Endothelial cell of umbilical vein (primary cell): ENCODE data around the gene NT5DC4. TPM values are rescaled to one million over a fixed set of nuclear protein-coding genes. Genes with fewer than 3 reads are reported as not detected.

Experiments used
- BruUV-seq: library from RNA; stranded (reverse); fragments of 400-500 nt; replicated peaks from 2 replicates; lab custom pipeline; 2021; lab: Mats Ljungman, UMichigan
- CTCF ChIA-PET: fragments of 300-600, 350-600 bp; sonication (Branson Sonifier 250); formaldehyde crosslinking; loops from one replicate; lab custom pipeline; 2021; ENCODE audit warnings: antibody characterized with exemption, inconsistent platforms; lab: Charles Lee
- POLR2A ChIA-PET: fragments of 300-600, 350-600 bp; sonication (Branson Sonifier 250); formaldehyde crosslinking; loops from one replicate; lab custom pipeline; 2021; ENCODE audit warnings: antibody characterized with exemption, inconsistent platforms; lab: Charles Lee
- DNase-seq: peaks from one replicate; pipeline ENCODE4 v3.0.0-alpha.2; 2011; ENCODE audit warnings: low read depth, low spot score
- FAIRE-seq: peaks from 2 replicates; lab custom pipeline; 2011; peaks lifted over from hg19 to GRCh38; lab: Jason Lieb, UNC
- H2AFZ ChIP-seq: 2 replicates; pipeline ENCODE4 v1.6.0; 2012; ENCODE audit warnings: low read depth, low read length, control low read depth, inconsistent platforms
- H3K27ac ChIP-seq: 2 replicates; pipeline ENCODE4 v1.5.1; 2011; ENCODE audit warnings: low read depth, mild to moderate bottlenecking, control low read depth, low read length, moderate library complexity; ENCODE audit not compliant: insufficient read depth
- H3K27me3 ChIP-seq, 2 experiments: 2 replicates each; pipeline versions ENCODE4 v1.6.0 to v1.6.1; 2011; ENCODE audit warnings: low read length in 2 of 2, mixed read lengths in 1 of 2; ENCODE audit not compliant: control insufficient read depth in 2 of 2, insufficient read depth in 2 of 2
- H3K36me3 ChIP-seq, 2 experiments: 2 replicates in 1 of 2; 3 replicates in 1 of 2; pipeline ENCODE4 v1.5.1; 2011; ENCODE audit warnings: low read length in 2 of 2, mild to moderate bottlenecking in 1 of 2, moderate library complexity in 1 of 2; ENCODE audit not compliant: control insufficient read depth in 2 of 2, insufficient read depth in 2 of 2; ENCODE audit errors: extremely low read depth in 1 of 2
- H3K4me1 ChIP-seq: 3 replicates; pipeline ENCODE4 v1.5.1; 2011; ENCODE audit warnings: mild to moderate bottlenecking, low read length; ENCODE audit not compliant: control insufficient read depth, insufficient read depth; ENCODE audit errors: extremely low read depth
- H3K4me2 ChIP-seq: 2 replicates; pipeline ENCODE4 v1.6.1; 2011; ENCODE audit warnings: low read length, control low read depth, mixed read lengths; ENCODE audit not compliant: insufficient read depth
- H3K4me3 ChIP-seq, 3 experiments: fragments of 200-600 bp in 1 of 3; sonication (generic), shearing (Covaris generic) in 1 of 3; replicated peaks in 1 of 3; 2 replicates each; pipeline ENCODE4 v1.5.1; 2011 to 2016; ENCODE audit warnings: control low read depth in 3 of 3, low read length in 3 of 3, mild to moderate bottlenecking in 2 of 3, inconsistent platforms in 1 of 3, low read depth in 1 of 3, moderate library complexity in 1 of 3; ENCODE audit not compliant: insufficient read depth in 1 of 3
- H3K79me2 ChIP-seq: 2 replicates; pipeline ENCODE4 v1.6.0; 2012; ENCODE audit warnings: low read length, inconsistent platforms; ENCODE audit not compliant: control insufficient read depth, insufficient read depth
- H3K9ac ChIP-seq: replicated peaks from 2 replicates; pipeline ENCODE3; 2011; ENCODE audit warnings: low read length, control low read depth; ENCODE audit not compliant: insufficient read depth; ENCODE audit errors: extremely low read depth
- H3K9me1 ChIP-seq: replicated peaks from 3 replicates; pipeline ENCODE4 v1.6.0; 2011; ENCODE audit warnings: mild to moderate bottlenecking, low read length; ENCODE audit not compliant: control insufficient read depth, insufficient read depth; ENCODE audit errors: extremely low read depth
- H3K9me3 ChIP-seq: replicated peaks from 2 replicates; pipeline ENCODE4 v1.5.1; 2012; ENCODE audit warnings: low read length, inconsistent platforms; ENCODE audit not compliant: control insufficient read depth, insufficient read depth
- H4K20me1 ChIP-seq: replicated peaks from 2 replicates; pipeline ENCODE3; 2011; ENCODE audit warnings: mild to moderate bottlenecking, low read length; ENCODE audit not compliant: control insufficient read depth, insufficient read depth; ENCODE audit errors: extremely low read depth
- FOS ChIP-seq: IDR thresholded peaks from 2 replicates; pipeline ENCODE4 v1.6.1; 2011; ENCODE audit warnings: mild to moderate bottlenecking, low read length, moderate library complexity, borderline replicate concordance; ENCODE audit not compliant: insufficient read depth
- GATA2 ChIP-seq: IDR thresholded peaks from 2 replicates; pipeline ENCODE4 v1.7.0; 2011; ENCODE audit warnings: low read depth, mild to moderate bottlenecking, moderate library complexity, mixed read lengths, low read length; ENCODE audit not compliant: insufficient read length, insufficient read depth
- dilution Hi-C: fragments of 300-500 bp; cut with MboI; formaldehyde crosslinking; loops from one replicate; pipeline ENCODE4 v1.15.0; 2019; ENCODE audit warnings: low sequenced_read_pairs; ENCODE audit not compliant: extremely low pct_ligation_motif_present
- intact Hi-C: fragments of 100-400 bp; cut with micrococcal nuclease; formaldehyde crosslinking; loops from one replicate; pipeline ENCODE4 v1.10.0; 2022
- polyA plus RNA-seq, 4 experiments: library from polyadenylated mRNA; depleted of rRNA in 3 of 4; stranded (reverse) in 3 of 4; unstranded in 1 of 4; fragments of >200 nt; gene quantifications; 2 replicates each; pipeline versions ENCODE4 v1.2.1 to v1.2.3, GENCODE V29; 2011 to 2012; ENCODE audit warnings: missing spikeins in 1 of 4
- total RNA-seq: library from RNA; stranded (reverse); gene quantifications from 2 replicates; pipeline ENCODE4 v1.2.3, GENCODE V29; 2021
- TF ChIP-seq, protein P1 (sequence below), 2 donors: IDR thresholded peaks; 1 replicate in 1 of 2; 2 replicates in 1 of 2; pipeline ENCODE4 v1.5.1; 2011; ENCODE audit warnings: low read length in 2 of 2, mild to moderate bottlenecking in 2 of 2, moderate library complexity in 2 of 2, control low read depth in 1 of 2, inconsistent platforms in 1 of 2, low read depth in 1 of 2; ENCODE audit not compliant: insufficient read depth in 1 of 2; ENCODE audit errors: extremely low read depth in 1 of 2
- TF ChIP-seq, protein P2 (sequence below): IDR thresholded peaks from 2 replicates; pipeline ENCODE4 v1.6.1; 2011; ENCODE audit not compliant: insufficient read depth, insufficient read length

NT5DC4 gene
- total and polyA plus RNA-seq, 2 donors (not counting 3 experiments of a cell fraction or from before 2014, with no cell fraction given), result not detected

DNA sequence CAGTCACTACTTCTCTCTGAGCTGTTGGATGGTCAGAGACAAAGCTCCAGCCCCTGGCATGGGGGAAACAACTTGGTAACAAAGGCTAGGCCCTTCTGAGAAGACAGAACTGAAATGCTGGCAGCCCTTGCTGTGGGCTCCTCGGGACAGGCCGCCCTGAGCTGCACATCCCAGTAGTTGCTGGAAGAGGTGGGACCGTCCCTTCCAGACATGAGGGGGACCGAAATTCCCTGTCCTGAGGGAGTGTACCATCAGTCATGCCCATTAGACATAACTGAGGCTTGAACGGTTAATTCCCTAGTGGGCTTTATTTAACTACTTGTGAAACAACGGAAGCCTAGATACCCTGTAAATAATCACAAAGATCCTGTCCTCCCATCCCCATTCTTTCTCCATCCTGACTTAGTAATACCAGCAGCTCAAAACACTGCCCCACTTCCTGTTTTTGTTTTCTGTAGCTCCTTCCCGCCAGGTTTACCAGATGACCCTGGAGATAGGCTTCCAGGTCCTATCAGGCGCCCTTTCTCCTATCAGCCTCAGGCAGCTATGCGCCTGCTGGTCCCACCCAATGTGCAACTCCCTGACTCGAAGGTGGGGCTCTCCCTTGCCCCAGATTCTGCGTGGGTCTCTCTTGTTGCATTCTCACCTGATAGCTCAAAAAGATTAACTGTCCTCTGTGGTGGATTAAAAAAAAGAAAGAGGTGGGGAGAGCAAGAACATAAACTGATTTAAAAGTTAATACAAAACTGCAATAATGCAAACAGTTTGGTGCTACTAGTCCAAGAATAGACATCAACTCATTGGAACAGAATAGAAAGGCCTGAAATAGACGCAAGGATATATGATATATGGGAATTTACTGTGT is 37.0 kb upstream of the NT5DC4 start:
- intact Hi-C loops (loop anchor here (1.0 kb wide), 1 partner anchor 9 kb away; no protein-coding TSS in a partner anchor), dilution Hi-C loops (no loop called here)
- CTCF ChIA-PET, result interaction anchor here (1.4 to 4.1 kb wide), 2 partner anchors 11 to 56 kb away, joined by 3 to 27 read pairs; no protein-coding TSS in a partner anchor
- Histone ChIP-seq H4K20me1 (no peaks in the 10 kb centered on the region), H3K9me3 (no peaks in the 10 kb centered on the region), H2AFZ (peak overlapping the region; percentile 14), H3K36me3 (no peaks in the 10 kb centered on the region), H3K4me2 (peak overlapping the region; percentile 3), H3K27ac (no peak overlapping the region), H3K4me1 (peaks cover 25% of the 10 kb centered on the region), H3K27me3 (no peaks in the 10 kb centered on the region), H3K9me1 (no peaks in the 10 kb centered on the region), H3K79me2 (no peaks in the 10 kb centered on the region), H3K9ac (no peak overlapping the region), H3K4me3 (no peak overlapping the region)
- BruUV-seq, result no TSS peak
- DNase-seq (no peak), FAIRE-seq (peak; percentile 86)
- TF ChIP-seq, protein P1, sequence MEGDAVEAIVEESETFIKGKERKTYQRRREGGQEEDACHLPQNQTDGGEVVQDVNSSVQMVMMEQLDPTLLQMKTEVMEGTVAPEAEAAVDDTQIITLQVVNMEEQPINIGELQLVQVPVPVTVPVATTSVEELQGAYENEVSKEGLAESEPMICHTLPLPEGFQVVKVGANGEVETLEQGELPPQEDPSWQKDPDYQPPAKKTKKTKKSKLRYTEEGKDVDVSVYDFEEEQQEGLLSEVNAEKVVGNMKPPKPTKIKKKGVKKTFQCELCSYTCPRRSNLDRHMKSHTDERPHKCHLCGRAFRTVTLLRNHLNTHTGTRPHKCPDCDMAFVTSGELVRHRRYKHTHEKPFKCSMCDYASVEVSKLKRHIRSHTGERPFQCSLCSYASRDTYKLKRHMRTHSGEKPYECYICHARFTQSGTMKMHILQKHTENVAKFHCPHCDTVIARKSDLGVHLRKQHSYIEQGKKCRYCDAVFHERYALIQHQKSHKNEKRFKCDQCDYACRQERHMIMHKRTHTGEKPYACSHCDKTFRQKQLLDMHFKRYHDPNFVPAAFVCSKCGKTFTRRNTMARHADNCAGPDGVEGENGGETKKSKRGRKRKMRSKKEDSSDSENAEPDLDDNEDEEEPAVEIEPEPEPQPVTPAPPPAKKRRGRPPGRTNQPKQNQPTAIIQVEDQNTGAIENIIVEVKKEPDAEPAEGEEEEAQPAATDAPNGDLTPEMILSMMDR (IDR thresholded peaks at IDR 0.05; ENCODE audit: extremely low read depth in 1 of 2, insufficient read depth in 1 of 2, low read depth in 1 of 2, low read length in 2 of 2), result no peak
- TF ChIP-seq GATA2, result peak; percentile 82
- POLR2A ChIA-PET, result no interaction called here

DNA sequence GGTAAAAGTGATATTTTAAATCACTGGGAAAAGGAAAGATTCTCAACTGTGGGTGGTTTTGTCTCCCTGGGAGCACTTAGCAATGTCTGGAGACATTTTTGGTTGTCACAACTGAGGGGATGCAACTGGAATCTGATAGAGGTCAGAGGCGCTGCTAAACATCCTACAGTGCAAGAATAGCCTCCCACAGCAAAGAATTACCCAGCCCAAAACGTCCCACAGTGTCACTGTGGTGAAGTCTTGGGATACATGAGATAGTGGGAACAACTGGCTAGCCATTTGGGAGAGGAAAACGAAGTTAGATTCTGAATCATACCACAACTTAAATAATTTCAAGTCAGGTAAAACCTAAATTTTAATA is 36.4 kb upstream of the NT5DC4 start:
- ChIA-PET POLR2A (no interaction called here), CTCF (interaction anchor here (1.1 to 4.1 kb wide), 3 partner anchors 12 to 56 kb away, joined by 3 to 27 read pairs (median 5); no protein-coding TSS in a partner anchor)
- Histone ChIP-seq H3K36me3 (no peaks in the 10 kb centered on the region), H3K9ac (no peak overlapping the region), H3K9me1 (no peaks in the 10 kb centered on the region), H3K9me3 (no peaks in the 10 kb centered on the region), H3K4me2 (no peak overlapping the region), H2AFZ (no peak overlapping the region), H3K27ac (no peak overlapping the region), H3K4me1 (peaks cover 27% of the 10 kb centered on the region), H4K20me1 (no peaks in the 10 kb centered on the region), H3K79me2 (no peaks in the 10 kb centered on the region), H3K27me3 (no peaks in the 10 kb centered on the region), H3K4me3 (no peak overlapping the region)
- dilution Hi-C loops, result no loop called here
- DNase-seq (no peak), FAIRE-seq (peak; percentile 70)
- intact Hi-C loops, result loop anchor here (1.0 kb wide), 1 partner anchor 10 kb away; no protein-coding TSS in a partner anchor
- BruUV-seq, result no TSS peak
- TF ChIP-seq FOS, result no peak
- TF ChIP-seq, protein P2, sequence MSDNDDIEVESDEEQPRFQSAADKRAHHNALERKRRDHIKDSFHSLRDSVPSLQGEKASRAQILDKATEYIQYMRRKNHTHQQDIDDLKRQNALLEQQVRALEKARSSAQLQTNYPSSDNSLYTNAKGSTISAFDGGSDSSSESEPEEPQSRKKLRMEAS, result no peak
